GM12873 (cell line): ENCODE measurements around the gene RHOA.

Experiments
- CTCF ChIP-seq: IDR thresholded peaks from 2 replicates; pipeline ENCODE4 v1.5.1; 2012; ENCODE audit warnings: low read depth, mild to moderate bottlenecking, moderate library complexity, low read length, control low read depth; ENCODE audit not compliant: insufficient read depth; ENCODE audit errors: missing control alignments

Gene RHOA

GRCh38 chr3:49358217-49358883, 53.4 kb downstream of the RHOA start, which contains the start of gene GPX1:
Gene GPX1 (minus strand): TSS chr3:49358353. CDS start chr3:49358278, 75 bp downstream.
- no peak for TF ChIP-seq CTCF

DNA sequence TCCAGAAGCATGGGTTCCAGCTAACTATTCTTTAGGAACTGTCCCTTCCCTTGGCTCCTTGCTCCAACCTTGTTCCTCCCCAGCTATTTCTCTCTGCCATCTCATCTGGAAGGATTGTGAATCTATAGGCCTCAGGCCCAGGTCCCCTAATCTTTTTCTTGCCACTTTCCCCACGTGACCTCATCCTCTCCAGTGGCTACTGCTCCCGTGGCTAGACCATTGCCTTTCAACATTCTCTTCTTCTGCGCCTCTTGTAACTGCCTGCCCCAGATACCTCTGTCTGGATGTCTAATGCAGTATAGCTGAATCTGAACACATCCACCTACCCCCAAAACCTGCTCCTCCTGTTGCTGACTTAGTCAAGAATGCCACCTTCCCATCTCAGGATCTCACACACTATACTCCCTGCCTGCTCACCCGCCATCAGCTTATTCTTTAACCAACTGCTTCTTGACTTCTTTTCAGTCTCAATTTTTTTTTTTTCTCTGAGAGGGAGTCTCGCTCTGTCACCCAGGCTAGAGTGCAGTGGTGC, 58.8 kb downstream of the RHOA start:
- no peak for TF ChIP-seq CTCF

DNA sequence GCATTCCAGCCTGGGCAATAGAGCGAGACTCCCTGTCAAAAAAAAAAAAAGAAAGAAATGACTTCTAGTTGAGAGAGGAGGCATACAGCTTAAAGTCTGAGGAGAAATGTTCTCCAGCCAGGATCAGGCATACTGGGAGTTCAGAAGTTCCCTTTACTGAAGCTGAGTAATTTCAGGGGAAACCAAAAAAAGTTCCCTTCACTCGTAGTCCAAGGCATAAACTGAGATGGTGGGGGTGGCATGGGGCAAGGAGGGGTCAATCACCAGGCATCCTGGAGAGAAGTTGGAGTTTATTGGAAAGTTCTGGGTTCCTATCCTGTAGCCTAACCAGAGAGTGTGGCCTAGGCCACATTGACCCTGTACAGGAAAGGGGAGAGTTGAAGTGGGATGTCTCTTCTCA, 59.5 kb downstream of the RHOA start:
- no peak for TF ChIP-seq CTCF

DNA sequence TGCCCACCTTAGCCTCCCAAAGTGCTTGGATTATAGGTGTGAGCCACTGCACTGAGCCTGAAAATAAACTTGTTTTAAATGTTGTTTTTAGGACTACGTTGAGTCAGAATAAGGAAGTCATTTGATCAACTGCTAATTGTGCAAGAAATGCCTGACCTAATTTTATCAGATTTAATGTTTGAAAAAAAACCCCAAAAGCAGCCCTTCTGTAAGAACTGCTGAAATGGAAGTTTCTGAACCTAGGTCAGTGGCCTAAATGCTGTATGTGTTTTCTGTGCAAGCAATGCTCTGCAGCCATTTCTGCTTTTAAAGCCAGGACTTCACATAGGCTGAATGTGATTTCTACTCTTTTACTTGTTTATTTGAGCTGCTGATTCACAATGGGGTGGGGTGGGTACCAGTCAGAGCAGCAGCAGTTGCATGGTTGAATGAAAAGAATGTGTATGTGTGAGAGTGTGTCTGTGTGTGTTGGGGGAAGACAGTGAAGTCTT, 60.2 kb downstream of the RHOA start:
- TF ChIP-seq CTCF = no peak

- no peak for TF ChIP-seq CTCF
Observed at GRCh38 chr3:49349348-49350114, 62.2 kb downstream of the RHOA start.

- no peak for TF ChIP-seq CTCF
Observed at GRCh38 chr3:49346797-49347251, 65.0 kb downstream of the RHOA start.

DNA sequence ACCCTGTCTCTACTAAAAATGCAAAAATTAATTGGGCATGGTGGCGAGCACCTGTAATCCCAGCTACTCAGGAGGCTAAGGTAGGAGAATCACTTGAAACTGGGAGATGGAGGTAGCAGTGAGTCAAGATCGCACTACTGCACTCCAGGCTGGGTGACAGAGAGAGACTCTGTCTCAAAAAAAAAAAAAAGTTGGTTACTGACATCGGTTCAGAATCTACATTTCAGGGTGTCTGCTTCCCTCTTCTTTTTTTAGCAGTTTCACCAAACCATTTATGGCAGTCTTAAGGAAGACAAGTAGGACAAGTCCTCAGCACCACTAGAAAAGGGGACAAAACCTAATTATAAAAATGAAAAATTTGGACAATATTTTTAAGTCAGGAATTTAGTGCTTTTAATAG, 68.6 kb downstream of the RHOA start:
- TF ChIP-seq CTCF = no peak
